ENCODE results near the gene MAD1L1. TPM values are rescaled to one million over a fixed set of nuclear protein-coding genes. Genes with fewer than 3 reads are reported as not detected.

MAD1L1 gene
- total and polyA plus RNA-seq, 4 donors, result 43.0 to 54.9 (median 49.9) TPM

DNA sequence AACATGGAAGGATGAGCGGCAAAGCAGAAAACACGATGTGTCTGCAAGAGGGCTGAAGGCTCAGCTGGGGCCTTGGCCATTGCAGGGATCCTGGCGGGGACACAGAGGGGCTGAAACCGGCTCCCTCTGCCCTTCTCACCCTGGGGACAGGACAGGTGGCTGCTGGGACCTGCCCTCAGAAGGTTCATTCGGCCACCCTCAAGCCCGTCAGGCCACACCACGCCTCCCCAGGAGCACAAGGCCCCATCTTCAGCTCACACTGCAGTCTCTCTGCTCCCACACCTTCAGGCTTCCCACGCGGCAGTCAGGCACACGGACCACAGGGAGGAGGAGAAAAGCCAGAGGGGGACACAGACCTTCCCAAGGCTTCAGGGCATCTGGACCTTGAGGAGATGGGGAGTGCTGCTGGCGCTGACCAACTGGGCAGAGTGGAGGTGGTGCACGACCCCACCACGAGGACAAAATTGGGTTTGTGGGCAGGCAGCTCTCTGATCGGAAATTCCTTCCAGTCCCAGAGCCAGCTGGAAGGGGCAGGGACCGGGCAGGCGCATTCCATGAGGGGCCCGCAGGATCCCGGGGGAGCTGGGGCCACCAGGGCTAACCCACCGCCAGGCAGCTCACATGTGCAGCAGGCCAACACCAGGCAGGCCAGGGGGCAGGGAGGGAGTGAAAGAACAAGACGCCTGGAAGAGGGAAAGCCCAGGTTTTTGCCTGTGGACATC is 104.0 kb downstream of the MAD1L1 start:
- H3K4me1 ChIP-seq (ENCODE audit: control insufficient read depth in 5 of 5, insufficient read depth in 5 of 5, low read length in 5 of 5), result no peaks in the 10 kb centered on the region
- no peak for ATAC-seq (ENCODE audit: insufficient read depth, low FRiP score)
- H3K9ac ChIP-seq (ENCODE audit: insufficient read depth in 1 of 2, low read length in 2 of 2), result no peak overlapping the region
- no peak for DNase-seq
- H3K27ac ChIP-seq (ENCODE audit: low read depth in 1 of 2, low read length in 1 of 2), result no peak overlapping the region
- H3K9me3 ChIP-seq (ENCODE audit: control insufficient read depth in 4 of 4, insufficient read depth in 3 of 4, low read length in 3 of 4), result no peaks in the 10 kb centered on the region
- no peaks in the 10 kb centered on the region for H3K27me3 ChIP-seq (ENCODE audit: control insufficient read depth in 3 of 3, insufficient read depth in 3 of 3, low read length in 2 of 3)
- WGBS, 2 donors, result 87 to 91% methylated on average over 20 of the region's 20 CpGs
- TF ChIP-seq, protein P1, sequence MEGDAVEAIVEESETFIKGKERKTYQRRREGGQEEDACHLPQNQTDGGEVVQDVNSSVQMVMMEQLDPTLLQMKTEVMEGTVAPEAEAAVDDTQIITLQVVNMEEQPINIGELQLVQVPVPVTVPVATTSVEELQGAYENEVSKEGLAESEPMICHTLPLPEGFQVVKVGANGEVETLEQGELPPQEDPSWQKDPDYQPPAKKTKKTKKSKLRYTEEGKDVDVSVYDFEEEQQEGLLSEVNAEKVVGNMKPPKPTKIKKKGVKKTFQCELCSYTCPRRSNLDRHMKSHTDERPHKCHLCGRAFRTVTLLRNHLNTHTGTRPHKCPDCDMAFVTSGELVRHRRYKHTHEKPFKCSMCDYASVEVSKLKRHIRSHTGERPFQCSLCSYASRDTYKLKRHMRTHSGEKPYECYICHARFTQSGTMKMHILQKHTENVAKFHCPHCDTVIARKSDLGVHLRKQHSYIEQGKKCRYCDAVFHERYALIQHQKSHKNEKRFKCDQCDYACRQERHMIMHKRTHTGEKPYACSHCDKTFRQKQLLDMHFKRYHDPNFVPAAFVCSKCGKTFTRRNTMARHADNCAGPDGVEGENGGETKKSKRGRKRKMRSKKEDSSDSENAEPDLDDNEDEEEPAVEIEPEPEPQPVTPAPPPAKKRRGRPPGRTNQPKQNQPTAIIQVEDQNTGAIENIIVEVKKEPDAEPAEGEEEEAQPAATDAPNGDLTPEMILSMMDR (IDR thresholded peaks at IDR 0.05; ENCODE audit: control extremely low read depth, extremely low read depth), result no peak
- H3K36me3 ChIP-seq (ENCODE audit: control insufficient read depth in 4 of 4, insufficient read depth in 4 of 4, low read length in 4 of 4), result peaks cover 0 to 21% (median under 1%) of the 10 kb centered on the region in 4 donors
- no peak overlapping the region for H3K4me3 ChIP-seq

DNA sequence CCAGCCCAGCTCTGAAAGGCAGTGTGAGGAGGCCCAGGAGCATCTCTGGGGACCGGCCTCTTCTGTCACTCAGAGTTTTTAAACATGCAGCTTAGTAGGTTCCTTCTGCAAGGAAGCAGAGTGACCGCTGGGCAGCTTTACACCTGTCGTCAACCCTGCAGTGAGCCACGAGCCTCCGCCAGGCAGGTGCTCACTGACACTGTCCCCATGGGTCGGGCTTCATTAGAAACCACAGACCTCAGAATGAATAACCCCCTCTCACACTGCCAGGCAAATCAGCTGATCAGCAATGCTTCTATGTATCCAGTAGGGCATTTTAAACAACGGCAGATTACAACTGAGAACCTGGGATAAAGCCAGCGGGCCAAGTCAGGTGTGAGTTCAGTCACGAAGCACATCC is 106.1 kb downstream of the MAD1L1 start:
- no peak overlapping the region for H3K27ac ChIP-seq (ENCODE audit: low read depth in 1 of 2, low read length in 1 of 2)
- H3K27me3 ChIP-seq (ENCODE audit: control insufficient read depth in 3 of 3, insufficient read depth in 3 of 3, low read length in 2 of 3), result no peaks in the 10 kb centered on the region
- WGBS, 2 donors, result 91 to 93% methylated on average over 9 of the region's 9 CpGs
- H3K9me3 ChIP-seq (ENCODE audit: control insufficient read depth in 4 of 4, insufficient read depth in 3 of 4, low read length in 3 of 4), result no peaks in the 10 kb centered on the region
- H3K36me3 ChIP-seq (ENCODE audit: control insufficient read depth in 4 of 4, insufficient read depth in 4 of 4, low read length in 4 of 4), result peaks cover 0 to 24% (median 0%) of the 10 kb centered on the region in 4 donors
- H3K9ac ChIP-seq (ENCODE audit: insufficient read depth in 1 of 2, low read length in 2 of 2), result no peak overlapping the region
- H3K4me1 ChIP-seq (ENCODE audit: control insufficient read depth in 5 of 5, insufficient read depth in 5 of 5, low read length in 5 of 5), result peaks cover 0 to 2% (median 0%) of the 10 kb centered on the region in 5 donors
- TF ChIP-seq, protein P1 (IDR thresholded peaks at IDR 0.05; ENCODE audit: control extremely low read depth, extremely low read depth), result no peak
- H3K4me3 ChIP-seq, result no peak overlapping the region
- DNase-seq, result no peak
- ATAC-seq (ENCODE audit: insufficient read depth, low FRiP score), result no peak

DNA sequence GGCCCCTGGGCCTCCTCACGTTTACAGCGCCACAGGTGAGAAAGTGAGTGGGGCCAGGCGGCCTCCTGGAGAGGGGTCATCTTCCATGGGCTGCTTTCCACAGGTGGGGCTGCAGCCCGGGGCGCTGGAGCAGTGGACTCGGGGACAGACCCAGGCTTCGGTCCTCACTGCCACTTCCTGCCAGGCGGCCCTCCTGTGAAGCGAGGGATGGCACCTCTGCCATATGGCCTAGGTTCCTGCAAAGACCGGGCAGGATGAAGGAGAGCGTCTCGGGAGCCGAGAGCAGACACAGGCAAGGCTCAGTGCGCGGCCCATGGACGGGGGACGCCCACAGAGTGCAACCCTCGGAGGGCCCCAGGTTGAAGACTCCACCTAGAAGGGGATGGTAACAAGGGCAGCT is 106.8 kb downstream of the MAD1L1 start:
- no peak for DNase-seq
- Histone ChIP-seq H3K36me3 (ENCODE audit: control insufficient read depth in 4 of 4, insufficient read depth in 4 of 4, low read length in 4 of 4) (peaks cover 0 to 24% (median 0%) of the 10 kb centered on the region in 4 donors), H3K27me3 (ENCODE audit: control insufficient read depth in 3 of 3, insufficient read depth in 3 of 3, low read length in 2 of 3) (no peaks in the 10 kb centered on the region), H3K27ac (ENCODE audit: low read depth in 1 of 2, low read length in 1 of 2) (no peak overlapping the region), H3K9me3 (ENCODE audit: control insufficient read depth in 4 of 4, insufficient read depth in 3 of 4, low read length in 3 of 4) (no peaks in the 10 kb centered on the region), H3K4me1 (ENCODE audit: control insufficient read depth in 5 of 5, insufficient read depth in 5 of 5, low read length in 5 of 5) (peaks cover 0 to 9% (median 0%) of the 10 kb centered on the region in 5 donors), H3K9ac (ENCODE audit: insufficient read depth in 1 of 2, low read length in 2 of 2) (no peak overlapping the region), H3K4me3 (no peak overlapping the region)
- TF ChIP-seq, protein P1 (IDR thresholded peaks at IDR 0.05; ENCODE audit: control extremely low read depth, extremely low read depth), result no peak
- 91 to 95% methylated on average over 18 of the region's 18 CpGs for WGBS, 2 donors
- ATAC-seq (ENCODE audit: insufficient read depth, low FRiP score), result no peak
